Measurements from ENCODE around the gene APOB. TPM values are rescaled to one million over a fixed set of nuclear protein-coding genes. Genes with fewer than 3 reads are reported as not detected.

APOB gene
- total and polyA plus RNA-seq, 2 of the 13 experiments (the other 11 are each of a cell fraction or from before 2014, with no cell fraction given): 1,569 to 2,515 TPM

DNA sequence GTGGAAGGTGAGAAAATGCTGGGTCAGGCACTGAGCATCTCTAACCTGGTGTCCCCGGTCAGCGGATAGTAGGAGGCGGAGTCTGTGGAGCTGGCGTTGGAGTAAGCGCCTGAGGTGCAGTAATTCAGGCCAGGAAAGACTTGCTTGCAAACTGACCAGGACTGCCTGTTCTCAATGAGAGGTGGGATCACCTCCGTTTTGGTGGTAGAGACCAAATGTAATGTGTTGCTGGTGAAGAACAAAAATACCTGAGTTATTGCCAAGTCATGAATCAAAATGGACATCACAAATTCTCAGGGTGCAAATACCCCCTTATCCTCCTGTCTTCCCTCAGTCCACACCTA is 24.2 kb downstream of the APOB start (continued):
- 0 out of 2 replicates have a peak, but pooled peaks have one; percentile 2 for TF ChIP-seq NCOA2 (CRISPR knock-in tag; IDR thresholded peaks at IDR 0.05)
- no peak for TF ChIP-seq ZBTB37 (CRISPR knock-in tag; IDR thresholded peaks at IDR 0.05)
- TF ChIP-seq GLI4 (CRISPR knock-in tag; IDR thresholded peaks at IDR 0.05; ENCODE audit: borderline replicate concordance): no peak
- TF ChIP-seq NR2F2 (IDR thresholded peaks at IDR 0.05; ENCODE audit: borderline replicate concordance, low read depth): no peak
- no peak for TF ChIP-seq MATR3 (CRISPR knock-in tag; IDR thresholded peaks at IDR 0.05)
- TF ChIP-seq TCF7L2 (IDR thresholded peaks at IDR 0.05; ENCODE audit: low read depth, low read length): no peak
- TF ChIP-seq MAFK (conservative IDR thresholded peaks at IDR 0.05 in 1 of 2, IDR thresholded peaks at IDR 0.05 in 1 of 2; ENCODE audit: low read length in 2 of 2): peak in 1 of 2 experiments; percentile 7; a peak in 1 of 4 replicates
- no peak for TF ChIP-seq DMAP1 (CRISPR knock-in tag; IDR thresholded peaks at IDR 0.05)
- no peak for TF ChIP-seq KDM6A (CRISPR knock-in tag; IDR thresholded peaks at IDR 0.05; ENCODE audit: low read depth)
- TF ChIP-seq, protein P1, sequence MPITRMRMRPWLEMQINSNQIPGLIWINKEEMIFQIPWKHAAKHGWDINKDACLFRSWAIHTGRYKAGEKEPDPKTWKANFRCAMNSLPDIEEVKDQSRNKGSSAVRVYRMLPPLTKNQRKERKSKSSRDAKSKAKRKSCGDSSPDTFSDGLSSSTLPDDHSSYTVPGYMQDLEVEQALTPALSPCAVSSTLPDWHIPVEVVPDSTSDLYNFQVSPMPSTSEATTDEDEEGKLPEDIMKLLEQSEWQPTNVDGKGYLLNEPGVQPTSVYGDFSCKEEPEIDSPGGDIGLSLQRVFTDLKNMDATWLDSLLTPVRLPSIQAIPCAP (CRISPR knock-in tag; IDR thresholded peaks at IDR 0.05; ENCODE audit: low read depth): no peak
- 0 out of 2 replicates have a peak, but pooled peaks have one; percentile 70 for TF ChIP-seq ZNF225 (CRISPR knock-in tag; IDR thresholded peaks at IDR 0.05)
- TF ChIP-seq, protein P2, sequence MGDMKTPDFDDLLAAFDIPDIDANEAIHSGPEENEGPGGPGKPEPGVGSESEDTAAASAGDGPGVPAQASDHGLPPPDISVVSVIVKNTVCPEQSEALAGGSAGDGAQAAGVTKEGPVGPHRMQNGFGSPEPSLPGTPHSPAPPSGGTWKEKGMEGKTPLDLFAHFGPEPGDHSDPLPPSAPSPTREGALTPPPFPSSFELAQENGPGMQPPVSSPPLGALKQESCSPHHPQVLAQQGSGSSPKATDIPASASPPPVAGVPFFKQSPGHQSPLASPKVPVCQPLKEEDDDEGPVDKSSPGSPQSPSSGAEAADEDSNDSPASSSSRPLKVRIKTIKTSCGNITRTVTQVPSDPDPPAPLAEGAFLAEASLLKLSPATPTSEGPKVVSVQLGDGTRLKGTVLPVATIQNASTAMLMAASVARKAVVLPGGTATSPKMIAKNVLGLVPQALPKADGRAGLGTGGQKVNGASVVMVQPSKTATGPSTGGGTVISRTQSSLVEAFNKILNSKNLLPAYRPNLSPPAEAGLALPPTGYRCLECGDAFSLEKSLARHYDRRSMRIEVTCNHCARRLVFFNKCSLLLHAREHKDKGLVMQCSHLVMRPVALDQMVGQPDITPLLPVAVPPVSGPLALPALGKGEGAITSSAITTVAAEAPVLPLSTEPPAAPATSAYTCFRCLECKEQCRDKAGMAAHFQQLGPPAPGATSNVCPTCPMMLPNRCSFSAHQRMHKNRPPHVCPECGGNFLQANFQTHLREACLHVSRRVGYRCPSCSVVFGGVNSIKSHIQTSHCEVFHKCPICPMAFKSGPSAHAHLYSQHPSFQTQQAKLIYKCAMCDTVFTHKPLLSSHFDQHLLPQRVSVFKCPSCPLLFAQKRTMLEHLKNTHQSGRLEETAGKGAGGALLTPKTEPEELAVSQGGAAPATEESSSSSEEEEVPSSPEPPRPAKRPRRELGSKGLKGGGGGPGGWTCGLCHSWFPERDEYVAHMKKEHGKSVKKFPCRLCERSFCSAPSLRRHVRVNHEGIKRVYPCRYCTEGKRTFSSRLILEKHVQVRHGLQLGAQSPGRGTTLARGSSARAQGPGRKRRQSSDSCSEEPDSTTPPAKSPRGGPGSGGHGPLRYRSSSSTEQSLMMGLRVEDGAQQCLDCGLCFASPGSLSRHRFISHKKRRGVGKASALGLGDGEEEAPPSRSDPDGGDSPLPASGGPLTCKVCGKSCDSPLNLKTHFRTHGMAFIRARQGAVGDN (CRISPR knock-in tag; IDR thresholded peaks at IDR 0.05): peak; percentile 40; the same call in 1 of the 2 replicates
- TF ChIP-seq ZNF777 (CRISPR knock-in tag; IDR thresholded peaks at IDR 0.05): peak; percentile 14; the same call in 1 of the 2 replicates
- no peak for TF ChIP-seq GPN1 (CRISPR knock-in tag; IDR thresholded peaks at IDR 0.05; ENCODE audit: borderline replicate concordance)
- peak; percentile 4 for TF ChIP-seq SSRP1 (CRISPR knock-in tag; IDR thresholded peaks at IDR 0.05)
- no peak for TF ChIP-seq ZNF720 (CRISPR knock-in tag; IDR thresholded peaks at IDR 0.05)
- TF ChIP-seq, protein P3, sequence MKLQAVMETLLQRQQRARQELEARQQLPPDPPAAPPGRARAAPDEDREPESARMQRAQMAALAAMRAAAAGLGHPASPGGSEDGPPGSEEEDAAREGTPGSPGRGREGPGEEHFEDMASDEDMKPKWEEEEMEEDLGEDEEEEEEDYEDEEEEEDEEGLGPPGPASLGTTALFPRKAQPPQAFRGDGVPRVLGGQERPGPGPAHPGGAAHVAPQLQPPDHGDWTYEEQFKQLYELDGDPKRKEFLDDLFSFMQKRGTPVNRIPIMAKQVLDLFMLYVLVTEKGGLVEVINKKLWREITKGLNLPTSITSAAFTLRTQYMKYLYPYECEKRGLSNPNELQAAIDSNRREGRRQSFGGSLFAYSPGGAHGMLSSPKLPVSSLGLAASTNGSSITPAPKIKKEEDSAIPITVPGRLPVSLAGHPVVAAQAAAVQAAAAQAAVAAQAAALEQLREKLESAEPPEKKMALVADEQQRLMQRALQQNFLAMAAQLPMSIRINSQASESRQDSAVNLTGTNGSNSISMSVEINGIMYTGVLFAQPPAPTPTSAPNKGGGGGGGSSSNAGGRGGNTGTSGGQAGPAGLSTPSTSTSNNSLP (IDR thresholded peaks at IDR 0.05; ENCODE audit: low read depth, low read length): no peak
- TF ChIP-seq, protein P4, sequence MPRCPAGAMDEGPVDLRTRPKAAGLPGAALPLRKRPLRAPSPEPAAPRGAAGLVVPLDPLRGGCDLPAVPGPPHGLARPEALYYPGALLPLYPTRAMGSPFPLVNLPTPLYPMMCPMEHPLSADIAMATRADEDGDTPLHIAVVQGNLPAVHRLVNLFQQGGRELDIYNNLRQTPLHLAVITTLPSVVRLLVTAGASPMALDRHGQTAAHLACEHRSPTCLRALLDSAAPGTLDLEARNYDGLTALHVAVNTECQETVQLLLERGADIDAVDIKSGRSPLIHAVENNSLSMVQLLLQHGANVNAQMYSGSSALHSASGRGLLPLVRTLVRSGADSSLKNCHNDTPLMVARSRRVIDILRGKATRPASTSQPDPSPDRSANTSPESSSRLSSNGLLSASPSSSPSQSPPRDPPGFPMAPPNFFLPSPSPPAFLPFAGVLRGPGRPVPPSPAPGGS (CRISPR knock-in tag; IDR thresholded peaks at IDR 0.05): 0 out of 2 replicates have a peak, but pooled peaks have one; percentile 15

Measured in HepG2 (cell line).